PC-3 (cell line): ENCODE measurements around the gene MYH9. TPM values are rescaled to one million over a fixed set of nuclear protein-coding genes. Genes with fewer than 3 reads are reported as not detected.

Experiments
- ATAC-seq: fragments of 200-7000 bp; cut with Tn5 transposase; 2 replicates; pipeline ENCODE4 v1.9.1; 2020; ENCODE audit warnings: mild to moderate bottlenecking, moderate library complexity
- BruUV-seq: library from RNA; stranded (reverse); fragments of 400-500 nt; replicated peaks from 2 replicates; lab custom pipeline; 2021; lab: Mats Ljungman, UMichigan
- CTCF ChIA-PET: fragments of 300-600 bp; sonication (Branson Sonifier 250); formaldehyde crosslinking; loops from one replicate; lab custom pipeline; 2022; ENCODE audit warnings: antibody characterized with exemption; lab: Charles Lee
- POLR2A ChIA-PET: fragments of 300-600 bp; sonication (Branson Sonifier 250); formaldehyde crosslinking; loops from one replicate; lab custom pipeline; 2022; ENCODE audit warnings: antibody characterized with exemption; ENCODE audit not compliant: unreplicated experiment; lab: Charles Lee
- DNase-seq: peaks from one replicate; pipeline ENCODE4 v3.0.0-alpha.2; 2015
- H2AFZ ChIP-seq: fragments of 300-600 bp; sonication (generic); 2 replicates; pipeline ENCODE4 v1.6.0; 2016; ENCODE audit warnings: antibody characterized with exemption, low read length
- H3F3A ChIP-seq: fragments of 300-600 bp; sonication (generic); one replicate; pipeline ENCODE4 v1.6.0; 2017; ENCODE audit warnings: antibody characterized with exemption, low read length, control low read depth, mild to moderate bottlenecking; ENCODE audit not compliant: unreplicated experiment
- H3K27ac ChIP-seq: fragments of 300-600 bp; sonication (generic); 2 replicates; pipeline ENCODE4 v1.5.1; 2016; ENCODE audit warnings: mild to moderate bottlenecking, low read length
- H3K27me3 ChIP-seq: fragments of 300-600 bp; sonication (generic); 2 replicates; pipeline ENCODE4 v1.6.1; 2016; ENCODE audit warnings: low read length, mixed read lengths
- H3K36me3 ChIP-seq: fragments of 300-600 bp; sonication (generic); 2 replicates; pipeline ENCODE4 v1.6.1; 2016; ENCODE audit warnings: low read depth, mixed run types, low read length, mixed read lengths
- H3K4me1 ChIP-seq: fragments of 300-600 bp; sonication (generic); 2 replicates; pipeline ENCODE4 v1.5.1; 2016; ENCODE audit warnings: low read length; ENCODE audit not compliant: insufficient read depth
- H3K4me2 ChIP-seq: fragments of 300-600 bp; sonication (generic); 2 replicates; pipeline ENCODE4 v1.6.0; 2016; ENCODE audit warnings: low read length
- H3K4me3 ChIP-seq: fragments of 300-600 bp; sonication (generic); 2 replicates; pipeline ENCODE4 v1.5.1; 2016; ENCODE audit warnings: mild to moderate bottlenecking, low read length, mixed read lengths
- H3K79me2 ChIP-seq: fragments of 300-600 bp; sonication (generic); 2 replicates; pipeline ENCODE4 v1.6.1; 2017; ENCODE audit warnings: low read length, mixed read lengths
- H3K9ac ChIP-seq: fragments of 300-600 bp; sonication (generic); 2 replicates; pipeline ENCODE4 v1.6.0; 2016; ENCODE audit warnings: mild to moderate bottlenecking, low read length
- H3K9me2 ChIP-seq: fragments of 300-600 bp; sonication (generic); replicated peaks from 2 replicates; pipeline ENCODE4 v1.6.1; 2016; ENCODE audit warnings: mixed run types, low read length, mixed read lengths
- H3K9me3 ChIP-seq: fragments of 300-600 bp; sonication (generic); 2 replicates; pipeline ENCODE4 v1.6.1; 2016; ENCODE audit warnings: low read length, mixed read lengths
- H4K20me1 ChIP-seq: fragments of 300-600 bp; sonication (generic); 2 replicates; pipeline ENCODE4 v1.6.1; 2016; ENCODE audit warnings: low read length, mixed read lengths
- CTCF ChIP-seq: fragments of 300-600 bp; sonication (generic); conservative IDR thresholded peaks from 2 replicates; pipeline ENCODE4 v1.5.1; 2017; ENCODE audit warnings: antibody characterized with exemption, low read depth, mild to moderate bottlenecking, low read length
- EZH2 ChIP-seq: fragments of 300-600 bp; sonication (generic); IDR thresholded peaks from one replicate; pipeline ENCODE4 v1.6.1; 2017; ENCODE audit warnings: antibody characterized with exemption, mild to moderate bottlenecking, low read length; ENCODE audit not compliant: unreplicated experiment
- EZH2phosphoT487 ChIP-seq: fragments of 300-600 bp; sonication (generic); IDR thresholded peaks from 2 replicates; pipeline ENCODE4 v1.6.1; 2018; ENCODE audit warnings: mild to moderate bottlenecking, antibody characterized with exemption, low read length, borderline replicate concordance
- intact Hi-C: fragments of 100-400 bp; cut with micrococcal nuclease; formaldehyde crosslinking; loops from 2 replicates; pipeline ENCODE4 v1.9.0; 2023
- total RNA-seq: library from RNA; depleted of rRNA; stranded (reverse); fragments of >200 nt; gene quantifications from 2 replicates; pipeline ENCODE4 v1.2.3, GENCODE V29; 2014

Gene MYH9
- total RNA-seq, 1 experiment from 2014 or later, result 357 TPM

DNA sequence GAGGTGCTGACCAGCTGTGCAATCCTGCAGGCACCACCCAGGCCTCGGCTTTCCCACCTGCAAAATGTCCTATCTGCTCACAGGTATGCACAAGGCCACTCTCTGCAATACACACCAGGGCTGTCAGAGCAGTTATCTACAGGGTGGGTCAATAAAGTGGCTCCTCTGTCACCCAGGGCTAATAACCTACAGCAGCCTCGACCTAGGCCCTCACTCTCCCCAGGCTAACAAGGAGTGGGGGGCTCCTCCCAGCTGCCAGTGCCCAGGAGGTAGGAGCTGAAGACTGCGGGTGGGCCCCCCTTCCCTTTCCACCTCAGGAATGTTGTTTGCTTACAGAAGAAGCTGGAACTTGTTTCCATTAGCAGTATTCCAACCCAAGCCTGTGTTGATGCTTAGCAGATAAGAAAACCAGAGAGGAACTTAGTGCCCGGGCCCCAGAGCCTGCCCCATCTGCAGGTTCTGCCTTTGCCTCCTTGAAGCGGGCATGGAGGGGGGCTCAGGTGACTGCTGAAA, 26.8 kb downstream of the MYH9 start:
- no peak overlapping the region for H2AFZ ChIP-seq
- DNase-seq, result no peak
- H3K27me3 ChIP-seq, result no peaks in the 10 kb centered on the region
- no peak overlapping the region for H3K9ac ChIP-seq
- intact Hi-C loops, result no loop called here
- POLR2A ChIA-PET, result interaction anchor here (0.6 kb wide), 1 partner anchor 9 kb away, joined by 4 read pairs; no protein-coding TSS in a partner anchor
- no peaks in the 10 kb centered on the region for H3K9me2 ChIP-seq
- peaks cover 75% of the 10 kb centered on the region for H4K20me1 ChIP-seq
- H3K4me1 ChIP-seq, result peaks cover 82% of the 10 kb centered on the region
- no peak overlapping the region for H3K27ac ChIP-seq
- no peak for ATAC-seq
- no peaks in the 10 kb centered on the region for H3K9me3 ChIP-seq
- H3K79me2 ChIP-seq, result peaks cover 100% of the 10 kb centered on the region
- peaks cover 12% of the 10 kb centered on the region for H3K36me3 ChIP-seq
- TF ChIP-seq CTCF (no peak), EZH2 (no peak), EZH2phosphoT487 (no peak)
- H3F3A ChIP-seq, result no peaks in the 10 kb centered on the region
- CTCF ChIA-PET, result no interaction called here
- H3K4me3 ChIP-seq, result no peak overlapping the region
- H3K4me2 ChIP-seq, result no peak overlapping the region
- no TSS peak for BruUV-seq

DNA sequence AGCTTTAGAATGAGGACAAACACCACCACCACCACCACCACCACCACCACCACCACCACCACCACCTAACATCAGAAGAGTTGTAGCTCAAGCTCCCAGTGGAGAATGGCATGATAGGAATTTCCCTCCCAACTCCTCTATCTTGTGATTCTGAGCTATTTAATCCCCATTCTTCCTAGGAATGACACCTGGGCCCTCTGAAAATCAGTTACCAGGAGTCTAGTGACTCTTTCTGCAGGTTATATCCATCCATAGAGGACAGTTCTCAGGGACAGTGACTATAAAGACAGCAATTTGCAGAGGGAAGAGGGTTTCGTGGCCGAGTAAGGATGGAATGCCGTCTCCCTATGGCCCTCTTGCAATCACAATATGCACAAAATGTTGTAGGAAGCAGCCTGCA, 27.8 kb downstream of the MYH9 start:
- peaks cover 17% of the 10 kb centered on the region for H3K36me3 ChIP-seq
- H3K4me3 ChIP-seq, result no peak overlapping the region
- no peak overlapping the region for H3K4me2 ChIP-seq
- H3K9me2 ChIP-seq, result no peaks in the 10 kb centered on the region
- ChIA-PET POLR2A (no interaction called here), CTCF (no interaction called here)
- intact Hi-C loops, result no loop called here
- H3K79me2 ChIP-seq, result peaks cover 100% of the 10 kb centered on the region
- no TSS peak for BruUV-seq
- H3K4me1 ChIP-seq, result peaks cover 82% of the 10 kb centered on the region
- no peak overlapping the region for H3K9ac ChIP-seq
- DNase-seq, result no peak
- H3K9me3 ChIP-seq, result no peaks in the 10 kb centered on the region
- no peak overlapping the region for H2AFZ ChIP-seq
- ATAC-seq, result no peak
- TF ChIP-seq EZH2phosphoT487 (no peak), CTCF (no peak), EZH2 (no peak)
- no peak overlapping the region for H3K27ac ChIP-seq
- no peaks in the 10 kb centered on the region for H3F3A ChIP-seq
- H3K27me3 ChIP-seq, result no peaks in the 10 kb centered on the region
- H4K20me1 ChIP-seq, result peaks cover 84% of the 10 kb centered on the region

- no peak overlapping the region for H2AFZ ChIP-seq
- no peak overlapping the region for H3K9ac ChIP-seq
- H3F3A ChIP-seq, result no peaks in the 10 kb centered on the region
- no peaks in the 10 kb centered on the region for H3K9me3 ChIP-seq
- intact Hi-C loops, result no loop called here
- TF ChIP-seq EZH2phosphoT487 (no peak), CTCF (no peak), EZH2 (no peak)
- no peak for ATAC-seq
- peak overlapping the region; percentile 41; the same call in 1 of the 2 replicates for H3K4me2 ChIP-seq
- H3K4me1 ChIP-seq, result peaks cover 79% of the 10 kb centered on the region
- ChIA-PET POLR2A (no interaction called here), CTCF (no interaction called here)
- peaks cover 100% of the 10 kb centered on the region for H3K79me2 ChIP-seq
- BruUV-seq, result no TSS peak
- H4K20me1 ChIP-seq, result peaks cover 87% of the 10 kb centered on the region
- H3K27ac ChIP-seq, result no peak overlapping the region
- H3K36me3 ChIP-seq, result peaks cover 17% of the 10 kb centered on the region
- H3K27me3 ChIP-seq, result no peaks in the 10 kb centered on the region
- no peak for DNase-seq
- no peaks in the 10 kb centered on the region for H3K9me2 ChIP-seq
- no peak overlapping the region for H3K4me3 ChIP-seq
These were observed 28.2 kb downstream of the MYH9 start for GRCh38 chr22:36359470-36359996.
